Suprapubic skin (tissue), 3 donors: ENCODE results near the gene KRTAP5-5.
"Not testable (repeated sequence)": the region's sequence is repeated elsewhere in the genome, so short reads cannot be mapped to it uniquely, and the experiment has no call there.

Experiments
- EP300 ChIP-seq: sonication (generic); formaldehyde crosslinking; IDR thresholded peaks from one replicate; pipeline ENCODE4 v1.6.1; 2017; ENCODE audit warnings: antibody characterized with exemption
- TF ChIP-seq, protein P1 (sequence below), 2 donors: fragments of 200-600 bp in 1 of 2; fragments of 450-650 bp in 1 of 2; sonication (generic) in 1 of 2; IDR thresholded peaks; one replicate each; pipeline ENCODE4 v1.5.1; 2016 to 2019; ENCODE audit warnings: antibody characterized with exemption in 2 of 2, mild to moderate bottlenecking in 1 of 2, moderate library complexity in 1 of 2

DNA sequence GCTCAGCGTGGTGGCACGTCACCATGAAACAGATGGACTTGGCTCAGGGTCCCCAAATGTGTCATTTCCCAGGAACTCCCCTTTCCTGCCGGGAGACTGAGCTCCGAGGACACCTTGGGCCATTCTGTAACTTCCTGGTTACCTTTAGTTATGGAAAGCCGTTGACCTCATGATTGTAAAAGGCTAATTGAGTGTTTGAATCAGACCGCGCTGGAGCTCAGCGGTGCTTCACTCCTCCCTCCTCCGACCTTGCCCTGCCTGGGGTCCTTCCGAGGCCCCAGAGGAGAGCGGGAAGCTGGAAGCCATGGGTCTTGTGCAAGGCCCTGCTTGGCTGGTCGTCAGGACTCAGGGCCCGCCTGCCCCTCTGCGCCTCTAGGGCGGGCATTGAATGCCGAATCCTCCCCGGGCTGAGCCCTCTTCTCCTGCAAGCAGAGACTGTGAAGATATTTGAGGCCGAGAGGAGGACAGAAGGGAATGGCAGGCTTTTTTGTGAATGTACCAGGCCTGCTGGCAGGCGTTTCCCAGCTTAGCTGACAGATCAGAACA is 32.9 kb upstream of the KRTAP5-5 start:
- TF ChIP-seq EP300, result not testable (repeated sequence)
- TF ChIP-seq, protein P1, sequence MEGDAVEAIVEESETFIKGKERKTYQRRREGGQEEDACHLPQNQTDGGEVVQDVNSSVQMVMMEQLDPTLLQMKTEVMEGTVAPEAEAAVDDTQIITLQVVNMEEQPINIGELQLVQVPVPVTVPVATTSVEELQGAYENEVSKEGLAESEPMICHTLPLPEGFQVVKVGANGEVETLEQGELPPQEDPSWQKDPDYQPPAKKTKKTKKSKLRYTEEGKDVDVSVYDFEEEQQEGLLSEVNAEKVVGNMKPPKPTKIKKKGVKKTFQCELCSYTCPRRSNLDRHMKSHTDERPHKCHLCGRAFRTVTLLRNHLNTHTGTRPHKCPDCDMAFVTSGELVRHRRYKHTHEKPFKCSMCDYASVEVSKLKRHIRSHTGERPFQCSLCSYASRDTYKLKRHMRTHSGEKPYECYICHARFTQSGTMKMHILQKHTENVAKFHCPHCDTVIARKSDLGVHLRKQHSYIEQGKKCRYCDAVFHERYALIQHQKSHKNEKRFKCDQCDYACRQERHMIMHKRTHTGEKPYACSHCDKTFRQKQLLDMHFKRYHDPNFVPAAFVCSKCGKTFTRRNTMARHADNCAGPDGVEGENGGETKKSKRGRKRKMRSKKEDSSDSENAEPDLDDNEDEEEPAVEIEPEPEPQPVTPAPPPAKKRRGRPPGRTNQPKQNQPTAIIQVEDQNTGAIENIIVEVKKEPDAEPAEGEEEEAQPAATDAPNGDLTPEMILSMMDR (IDR thresholded peaks at IDR 0.05), result not testable (repeated sequence)
